RWPE2 (cell line): ENCODE results near the gene ALOX5AP.
A peak's percentile ranks its signal among the peaks of the same experiment; 100 is the strongest.

Source experiments
- ATAC-seq: fragments of 200-7000 bp; cut with Tn5 transposase; 3 replicates; pipeline ENCODE4 v1.9.1; 2021; ENCODE audit warnings: low read depth
- DNase-seq: peaks from one replicate; pipeline ENCODE4 v3.0.0-alpha.2; 2020; ENCODE audit warnings: low spot score
- H3K27ac ChIP-seq: fragments of 450-650 bp; 2 replicates; pipeline ENCODE4 v1.5.1; 2017; ENCODE audit warnings: mild to moderate bottlenecking; ENCODE audit not compliant: poor library complexity, severe bottlenecking
- H3K27me3 ChIP-seq: fragments of 250-450 bp; sonication (Bioruptor Pico); 2 replicates; pipeline ENCODE4 v1.5.1; 2021; ENCODE audit warnings: mild to moderate bottlenecking, moderate library complexity; ENCODE audit not compliant: insufficient read depth, poor library complexity, severe bottlenecking
- H3K36me3 ChIP-seq: fragments of 250-450 bp; sonication (Bioruptor Pico); 2 replicates; pipeline ENCODE4 v1.5.1; 2020; ENCODE audit warnings: low read depth, mild to moderate bottlenecking, moderate library complexity
- H3K4me1 ChIP-seq: fragments of 250-450 bp; sonication (Bioruptor Pico); 2 replicates; pipeline ENCODE4 v1.5.1; 2021; ENCODE audit warnings: mild to moderate bottlenecking, moderate library complexity; ENCODE audit not compliant: insufficient read depth, poor library complexity, severe bottlenecking
- H3K4me3 ChIP-seq: fragments of 250-450 bp; sonication (Bioruptor Pico); 2 replicates; pipeline ENCODE4 v1.5.1; 2021; ENCODE audit warnings: mild to moderate bottlenecking, moderate library complexity; ENCODE audit not compliant: severe bottlenecking
- H3K9me3 ChIP-seq: fragments of 250-450 bp; sonication (Bioruptor Pico); 2 replicates; pipeline ENCODE4 v1.5.1; 2021; ENCODE audit warnings: mild to moderate bottlenecking, moderate library complexity; ENCODE audit not compliant: severe bottlenecking
- CTCF ChIP-seq: fragments of 450-650 bp; IDR thresholded peaks from one replicate; pipeline ENCODE4 v1.5.1; 2017; ENCODE audit warnings: mild to moderate bottlenecking, moderate library complexity; ENCODE audit not compliant: poor library complexity, severe bottlenecking

Gene ALOX5AP

DNA sequence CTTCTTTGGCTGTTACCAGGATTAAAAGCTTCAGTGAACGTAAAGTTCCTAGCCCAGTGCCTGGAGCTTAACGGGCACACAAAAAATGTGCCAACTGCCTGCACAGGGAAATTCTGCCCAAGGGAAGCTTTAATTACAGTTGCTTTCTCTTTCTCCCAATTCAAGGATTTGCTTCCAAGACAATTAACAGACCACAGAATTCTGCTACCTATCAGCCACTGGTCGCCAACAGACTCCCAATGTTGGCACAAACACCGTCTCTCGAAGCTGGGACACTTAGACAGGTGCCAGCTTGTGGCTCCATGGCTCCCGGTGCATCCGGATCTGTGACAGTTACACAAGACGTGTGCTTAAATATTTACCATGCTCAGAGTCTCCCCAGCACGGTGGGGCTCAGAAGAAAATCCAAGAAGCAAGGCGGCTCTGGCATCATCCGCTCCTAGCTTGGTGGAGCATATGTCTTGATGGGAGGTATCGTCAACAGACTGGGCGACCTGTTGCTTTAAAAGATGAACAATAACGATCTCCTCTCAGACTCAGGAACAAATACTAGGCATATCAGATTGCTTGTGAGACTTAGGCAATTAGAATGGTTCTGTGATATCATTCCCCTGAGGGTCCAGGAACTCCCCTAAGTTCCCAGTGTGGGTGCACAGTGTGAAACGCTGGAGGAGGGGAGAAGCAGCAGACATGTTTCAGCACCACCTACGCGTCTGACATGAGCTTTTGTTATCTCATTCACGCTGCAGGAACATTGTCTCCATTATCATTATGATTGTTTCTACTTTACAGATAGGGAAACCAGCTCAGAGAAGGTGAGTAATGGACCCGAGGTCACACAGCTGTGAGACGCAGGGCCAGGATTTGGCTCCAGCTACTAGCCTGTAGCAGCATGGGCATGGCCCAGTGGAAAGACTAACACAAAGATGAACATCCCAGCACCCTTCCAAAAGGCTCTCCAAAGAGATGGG, 61.6 kb downstream of the ALOX5AP start:
- Histone ChIP-seq H3K36me3 (no peaks in the 10 kb centered on the region), H3K27ac (peak overlapping the region; percentile 52), H3K4me3 (no peak overlapping the region), H3K27me3 (no peaks in the 10 kb centered on the region), H3K4me1 (peaks cover 32% of the 10 kb centered on the region), H3K9me3 (no peaks in the 10 kb centered on the region)
- ATAC-seq: no peak
- no peak for TF ChIP-seq CTCF
- no peak for DNase-seq

DNA sequence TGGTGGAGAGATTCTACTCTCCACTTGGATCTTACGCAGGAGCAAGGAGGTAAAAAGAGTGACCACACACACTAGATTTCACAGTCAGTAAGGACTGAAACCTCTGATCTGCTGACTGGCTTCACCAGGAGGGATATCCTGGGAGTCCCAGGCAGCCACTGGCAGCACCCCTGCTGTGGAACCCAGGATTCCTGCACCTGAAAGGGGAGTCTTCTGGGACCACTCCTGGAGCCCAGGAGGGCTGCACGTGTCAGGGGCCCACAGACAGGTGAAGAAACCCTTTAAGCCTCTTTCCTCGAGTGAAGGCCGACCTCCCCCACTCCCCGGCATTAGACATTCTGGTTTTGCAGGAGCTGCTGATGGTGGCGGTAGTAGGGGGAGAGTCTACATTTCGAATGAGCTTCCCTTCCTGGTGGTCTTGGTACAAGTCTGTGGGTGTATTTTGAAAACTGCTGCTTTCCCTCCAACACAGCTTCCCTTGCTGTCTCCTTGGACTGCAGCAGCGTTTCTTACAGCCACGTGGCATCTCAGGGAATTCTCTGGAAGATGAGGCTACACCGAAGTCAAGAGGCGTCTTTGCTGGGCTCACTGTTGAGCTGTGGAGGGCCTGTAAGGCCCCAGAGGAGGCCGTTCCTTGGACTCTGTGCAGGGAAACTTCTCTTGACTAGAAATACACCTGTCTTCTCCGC, 62.6 kb downstream of the ALOX5AP start:
- Histone ChIP-seq H3K27ac (no peak overlapping the region), H3K9me3 (no peaks in the 10 kb centered on the region), H3K36me3 (no peaks in the 10 kb centered on the region), H3K4me3 (no peak overlapping the region), H3K4me1 (peaks cover 24% of the 10 kb centered on the region), H3K27me3 (no peaks in the 10 kb centered on the region)
- no peak for DNase-seq
- no peak for TF ChIP-seq CTCF
- no peak for ATAC-seq

GRCh38 chr13:30798776-30799355, 63.5 kb downstream of the ALOX5AP start:
- Histone ChIP-seq H3K36me3 (no peaks in the 10 kb centered on the region), H3K4me3 (no peak overlapping the region), H3K4me1 (peaks cover 18% of the 10 kb centered on the region), H3K27ac (no peak overlapping the region), H3K9me3 (no peaks in the 10 kb centered on the region), H3K27me3 (no peaks in the 10 kb centered on the region)
- no peak for TF ChIP-seq CTCF
- ATAC-seq (no peak), DNase-seq (no peak)

- H3K9me3 ChIP-seq: no peaks in the 10 kb centered on the region
- ATAC-seq (no peak), DNase-seq (no peak)
- H3K36me3 ChIP-seq: no peaks in the 10 kb centered on the region
- no peak overlapping the region for H3K4me3 ChIP-seq
- no peaks in the 10 kb centered on the region for H3K27me3 ChIP-seq
- no peak for TF ChIP-seq CTCF
- peaks cover 18% of the 10 kb centered on the region for H3K4me1 ChIP-seq
- no peak overlapping the region for H3K27ac ChIP-seq
Measured at GRCh38 chr13:30799356-30799824, 64.0 kb downstream of the ALOX5AP start.
